KG1 (cell line): ENCODE results near the gene COL9A3.

Source experiments
- DNase-seq: peaks from one replicate; lab custom pipeline; 2025; lab: John Stamatoyannopoulos, UW

COL9A3 gene

DNA sequence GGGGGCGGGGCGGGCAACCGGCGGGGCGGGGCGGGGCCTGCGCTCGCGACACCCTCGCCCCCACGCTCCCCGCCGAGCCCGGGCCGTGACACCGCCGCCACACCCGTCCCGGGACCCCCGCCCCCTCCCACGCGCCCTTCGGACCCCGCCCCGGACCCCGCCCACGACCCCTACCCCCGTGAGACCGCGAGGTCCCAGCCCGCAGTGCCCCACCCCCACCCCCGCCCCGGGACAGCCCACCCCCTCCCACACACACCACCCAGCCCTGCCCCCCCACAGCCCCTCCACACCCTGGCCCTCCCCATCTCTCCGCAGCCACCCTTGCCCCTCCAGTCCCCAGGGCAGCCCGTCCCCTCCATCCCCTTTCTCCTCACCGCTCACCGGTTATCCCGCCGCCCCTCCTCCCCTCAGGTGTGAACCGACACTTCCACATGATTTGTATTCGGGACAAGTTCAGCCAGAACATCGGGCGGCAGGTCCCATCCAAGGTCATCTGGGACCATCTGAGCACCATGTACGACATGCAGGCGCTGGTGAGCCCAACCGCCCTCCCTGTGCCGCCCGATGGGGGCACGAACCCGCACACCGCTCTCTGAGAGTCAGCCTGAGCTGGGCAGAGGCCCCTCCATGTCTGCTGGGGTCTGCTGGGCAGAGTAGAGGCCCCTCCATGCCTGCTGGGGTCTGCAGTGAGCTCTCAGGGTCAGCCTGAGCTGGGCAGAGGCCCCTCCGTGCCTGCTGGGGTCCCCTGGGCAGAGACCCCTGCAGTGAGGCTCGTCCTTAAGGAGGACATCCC is 20.0 kb upstream of the COL9A3 start:
- DNase-seq = no peak

DNA sequence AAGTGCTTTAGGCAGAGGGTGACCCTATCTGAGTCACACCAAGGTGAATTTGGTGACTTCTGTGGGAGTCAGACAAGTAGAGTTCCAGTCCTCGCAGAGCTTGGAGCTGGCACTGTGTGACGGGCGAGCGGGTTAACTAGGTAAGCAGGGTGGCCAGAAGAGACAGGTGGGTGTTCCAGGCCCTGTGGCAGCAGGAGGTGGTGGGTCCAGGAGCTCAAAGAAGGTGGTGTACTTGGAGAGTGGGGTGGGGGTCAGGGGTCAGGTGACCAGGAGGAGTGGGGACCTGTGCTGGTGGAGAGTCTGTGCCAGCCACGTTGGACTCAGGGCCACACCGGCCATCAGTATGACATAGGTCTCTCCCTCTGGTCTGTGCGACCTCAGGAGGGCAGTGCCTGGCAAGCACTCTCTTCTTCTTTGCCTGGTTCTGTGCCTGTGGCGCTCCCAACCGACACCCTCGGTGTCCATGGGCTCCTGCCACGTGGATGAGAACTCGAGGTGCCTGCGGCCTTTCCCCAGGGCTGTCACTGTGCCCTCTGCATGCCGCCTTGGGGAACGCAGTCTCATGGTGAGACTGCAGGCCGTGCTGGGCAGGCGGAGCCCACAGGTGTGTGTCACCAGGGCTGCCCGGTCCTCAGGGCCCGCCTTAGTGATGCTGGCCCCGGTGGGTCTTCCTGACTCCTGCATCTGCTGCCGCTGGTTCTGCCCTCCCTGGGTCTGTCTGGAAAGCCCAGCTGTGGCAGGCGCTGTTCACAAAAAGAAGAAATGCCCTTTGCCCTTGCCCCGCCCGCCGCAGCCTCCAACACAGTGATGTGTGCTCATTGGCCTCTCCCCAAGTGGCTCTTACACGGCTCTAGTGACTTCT is 18.9 kb upstream of the COL9A3 start:
- DNase-seq = no peak

DNA sequence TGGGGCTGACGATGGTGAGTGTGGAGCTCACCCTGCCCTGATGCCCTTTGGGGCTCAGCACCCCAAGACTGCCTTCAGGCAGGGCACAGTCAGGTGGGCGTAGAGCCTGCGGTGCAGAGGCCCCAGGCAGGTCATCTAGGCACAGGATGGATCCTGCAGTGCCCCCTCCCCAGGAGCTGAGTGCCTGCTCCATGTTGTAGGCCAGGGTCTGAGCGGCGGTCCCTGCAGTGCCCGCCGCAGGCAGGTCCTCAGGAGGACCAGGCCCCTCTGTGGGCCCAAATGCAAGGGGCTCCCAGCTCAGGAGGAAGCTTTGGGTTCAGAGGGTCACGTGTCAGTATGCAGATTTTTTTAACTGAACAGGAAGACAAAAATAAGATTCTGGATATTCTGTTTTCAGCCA is 17.8 kb upstream of the COL9A3 start:
- DNase-seq = no peak

DNA sequence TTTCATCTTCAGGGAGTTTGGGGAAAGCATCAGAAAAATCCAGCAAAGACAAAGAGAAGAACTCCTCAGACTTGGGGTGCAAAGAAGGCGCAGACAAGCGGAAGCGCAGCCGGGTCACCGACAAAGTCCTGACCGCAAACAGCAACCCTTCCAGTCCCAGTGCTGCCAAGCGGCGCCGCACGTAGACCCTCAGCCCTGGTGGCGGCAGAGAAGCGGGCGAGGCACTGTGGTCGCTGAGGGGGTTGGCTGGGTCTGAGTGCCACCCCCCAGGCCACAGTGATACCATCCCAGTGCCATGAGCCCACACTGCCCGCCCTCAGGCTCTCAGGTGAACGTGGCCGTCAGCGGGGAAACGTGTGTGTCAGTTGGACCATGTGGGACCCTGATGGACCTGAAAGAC is 17.4 kb upstream of the COL9A3 start:
- no peak for DNase-seq

DNA sequence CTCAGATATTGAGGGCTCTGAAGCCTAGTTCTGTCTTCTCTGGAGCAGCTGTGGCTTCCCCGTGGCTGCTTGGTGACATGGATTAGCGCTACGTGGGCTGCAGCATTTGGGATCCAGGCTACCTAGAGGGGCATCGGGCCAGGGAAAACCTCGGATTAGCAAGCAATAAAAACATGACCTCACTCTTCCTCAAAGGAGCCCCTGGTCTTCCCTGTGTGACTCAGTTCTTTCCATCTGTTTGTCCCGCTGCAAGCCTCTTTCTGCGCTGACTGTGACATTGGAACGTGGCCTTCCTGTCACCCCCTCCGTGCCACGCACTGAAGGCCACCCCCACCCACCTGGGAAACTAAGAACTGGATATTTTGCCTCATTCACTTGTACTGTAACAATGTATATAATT is 17.0 kb upstream of the COL9A3 start:
- DNase-seq = no peak

DNA sequence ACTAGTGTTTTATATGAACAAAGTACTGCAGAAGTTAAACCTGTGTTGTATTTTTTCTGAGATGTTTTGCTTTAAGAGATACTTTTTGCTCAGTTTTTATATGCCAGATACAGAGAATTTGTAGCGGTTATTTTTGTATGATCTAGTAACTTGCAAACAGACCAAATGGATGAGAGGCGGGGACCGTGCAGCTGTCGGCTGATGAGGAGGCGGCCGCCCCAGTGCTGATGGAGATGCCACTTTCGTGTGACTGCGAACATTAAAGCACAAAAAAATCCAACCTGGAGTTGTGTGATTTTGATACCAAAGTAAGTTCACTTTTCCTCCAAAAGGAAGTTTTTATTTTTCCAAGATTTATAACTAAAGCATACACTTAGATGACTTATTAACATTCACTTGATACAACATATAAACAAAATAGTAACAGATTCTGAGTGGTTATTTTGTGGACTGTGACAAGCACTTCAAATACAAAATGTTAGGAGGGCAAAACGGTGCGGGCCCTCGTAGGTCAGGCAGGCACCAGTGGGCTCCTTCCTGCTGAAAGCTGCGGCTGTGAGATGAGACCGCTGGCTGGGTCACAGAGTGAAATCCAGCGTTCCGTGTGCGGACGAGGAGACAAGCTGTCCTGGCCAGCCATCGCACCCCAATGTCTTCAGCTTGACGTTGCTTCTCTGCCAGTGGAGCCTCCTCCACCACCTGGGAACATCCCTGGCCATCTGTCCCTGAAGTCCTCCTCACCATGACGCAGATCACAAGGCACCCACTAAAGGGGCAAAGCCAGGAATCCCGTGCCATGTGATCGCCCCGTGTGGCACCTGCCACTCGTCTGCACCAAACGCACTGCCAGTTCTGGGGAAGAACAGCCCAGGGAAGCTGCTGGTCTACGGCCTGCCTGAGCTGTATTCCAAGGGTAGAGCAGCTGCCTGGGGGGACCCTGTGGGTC is 16.3 kb upstream of the COL9A3 start:
- no peak for DNase-seq

DNA sequence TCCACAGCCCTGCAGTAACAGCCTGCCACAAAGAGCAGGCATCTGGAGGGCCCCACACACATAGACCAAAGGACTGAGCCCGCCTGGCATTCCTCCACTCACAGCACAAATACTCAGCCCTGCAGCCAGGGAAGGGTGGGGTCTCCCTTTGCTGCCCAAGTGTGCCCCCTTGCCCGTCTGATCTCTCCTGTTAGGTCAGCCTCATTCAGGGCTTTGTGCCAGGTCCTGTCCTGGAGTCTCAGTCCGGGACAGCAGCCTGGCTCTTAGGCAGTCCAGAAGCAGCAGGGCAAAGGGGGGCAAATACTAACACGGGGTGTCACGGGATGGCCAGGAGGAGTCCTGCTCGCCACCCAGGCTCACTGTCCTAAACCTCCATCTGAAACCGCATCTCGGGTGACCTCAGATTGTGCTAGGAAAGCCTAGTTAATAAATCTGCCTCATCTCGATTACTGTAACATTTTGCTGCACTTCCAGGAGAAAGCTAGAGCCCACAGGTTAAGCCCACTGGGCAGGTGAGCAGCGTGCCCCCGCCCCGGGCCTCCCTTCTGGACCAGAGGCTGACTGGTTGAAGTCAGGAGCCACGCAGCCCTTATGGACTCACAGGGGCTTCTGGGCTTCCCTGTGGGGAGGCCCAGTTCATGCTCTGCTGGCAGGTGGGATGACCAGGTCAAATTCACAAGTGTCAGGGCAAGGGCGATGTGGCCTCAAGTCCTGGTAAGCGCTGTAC is 15.4 kb upstream of the COL9A3 start:
- DNase-seq = no peak

DNA sequence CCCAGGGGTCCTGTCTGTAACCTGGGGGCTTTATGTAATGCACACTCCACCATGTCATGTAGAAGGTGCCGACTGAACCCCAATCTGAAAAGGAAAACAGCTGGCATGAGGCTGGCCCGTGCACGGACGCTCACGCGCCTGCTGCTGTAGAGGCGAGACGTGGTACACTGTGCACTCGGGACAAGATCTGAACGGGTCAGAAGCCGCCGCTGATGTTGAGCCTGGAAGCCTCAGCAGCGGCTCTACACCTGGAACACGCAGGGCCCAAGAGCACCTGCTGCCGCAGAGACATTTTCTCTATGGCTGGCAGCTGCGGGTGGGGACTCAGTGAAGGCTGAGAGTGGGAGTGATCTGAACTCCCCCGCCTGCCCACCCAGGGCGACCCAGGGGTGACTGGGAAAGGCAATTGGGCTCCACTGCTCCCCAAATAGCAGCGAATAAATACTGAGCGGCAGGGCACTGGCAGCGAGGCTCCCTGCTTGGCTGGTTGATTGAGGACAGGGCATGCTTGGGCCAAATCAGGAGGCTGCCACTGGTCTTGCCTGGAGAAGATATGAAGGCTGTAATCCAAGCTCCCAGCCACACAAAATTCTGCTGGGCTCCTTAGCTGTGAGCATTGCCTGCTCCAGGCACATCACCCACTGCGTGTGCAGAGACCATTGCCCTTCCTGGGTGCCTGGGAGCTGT is 14.7 kb upstream of the COL9A3 start:
- no peak for DNase-seq

DNA sequence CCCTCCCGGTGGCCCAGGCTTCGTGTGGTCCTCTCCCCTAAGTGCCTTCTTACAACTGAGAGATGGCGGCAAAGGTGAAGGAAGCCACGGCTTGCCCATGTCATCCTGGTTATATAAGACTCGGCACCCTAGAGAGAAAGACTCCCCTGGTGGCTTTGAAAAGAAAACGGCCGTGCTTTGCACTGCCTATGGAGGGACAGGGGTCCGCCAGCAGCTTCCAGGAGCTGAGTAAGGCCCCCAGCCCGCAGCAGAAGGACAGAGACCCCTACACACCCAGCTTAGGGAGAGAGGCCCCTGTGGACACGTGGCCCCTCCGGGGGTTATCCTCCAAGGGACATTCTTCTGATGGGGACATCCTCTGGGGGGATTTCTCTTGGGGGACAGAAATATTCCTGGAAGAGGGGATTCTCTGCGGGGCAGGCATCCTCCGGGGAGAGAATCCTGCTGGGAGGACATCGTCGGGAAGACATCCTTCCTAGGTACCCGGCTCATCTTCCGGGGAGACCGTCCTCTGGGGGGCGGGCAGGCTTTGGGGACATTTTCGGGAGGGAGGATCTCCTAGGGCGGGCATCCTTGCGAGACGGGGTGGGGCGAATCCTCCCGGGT is 12.7 kb upstream of the COL9A3 start:
- no peak for DNase-seq

DNA sequence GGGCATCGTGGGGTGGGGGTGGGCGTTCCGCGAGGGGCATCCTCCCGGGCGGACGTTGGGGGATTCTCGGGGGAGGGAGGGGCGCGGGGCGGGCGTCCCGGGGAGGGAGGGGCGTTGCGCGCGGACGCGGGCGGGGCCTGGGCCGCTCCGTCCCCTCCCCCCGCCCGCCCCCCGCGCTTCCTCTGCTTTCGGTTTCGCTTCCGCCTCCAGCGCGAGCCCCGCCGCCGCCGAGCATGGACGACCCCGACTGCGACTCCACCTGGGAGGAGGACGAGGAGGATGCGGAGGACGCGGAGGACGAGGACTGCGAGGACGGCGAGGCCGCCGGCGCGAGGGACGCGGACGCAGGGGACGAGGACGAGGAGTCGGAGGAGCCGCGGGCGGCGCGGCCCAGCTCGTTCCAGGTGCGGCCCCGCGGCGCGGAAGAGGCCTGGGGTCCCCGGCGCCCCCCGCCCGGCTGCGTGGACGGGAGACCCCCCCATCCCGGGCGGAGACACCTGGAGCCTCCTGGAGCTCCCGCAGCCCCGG is 12.2 kb upstream of the COL9A3 start, which contains the start of gene OGFR:
TSS of gene OGFR (plus strand) at position 209 of the 528 bp plus-strand sequence. CDS start at position 234, 25 bp downstream.
- DNase-seq = peak; percentile 53

DNA sequence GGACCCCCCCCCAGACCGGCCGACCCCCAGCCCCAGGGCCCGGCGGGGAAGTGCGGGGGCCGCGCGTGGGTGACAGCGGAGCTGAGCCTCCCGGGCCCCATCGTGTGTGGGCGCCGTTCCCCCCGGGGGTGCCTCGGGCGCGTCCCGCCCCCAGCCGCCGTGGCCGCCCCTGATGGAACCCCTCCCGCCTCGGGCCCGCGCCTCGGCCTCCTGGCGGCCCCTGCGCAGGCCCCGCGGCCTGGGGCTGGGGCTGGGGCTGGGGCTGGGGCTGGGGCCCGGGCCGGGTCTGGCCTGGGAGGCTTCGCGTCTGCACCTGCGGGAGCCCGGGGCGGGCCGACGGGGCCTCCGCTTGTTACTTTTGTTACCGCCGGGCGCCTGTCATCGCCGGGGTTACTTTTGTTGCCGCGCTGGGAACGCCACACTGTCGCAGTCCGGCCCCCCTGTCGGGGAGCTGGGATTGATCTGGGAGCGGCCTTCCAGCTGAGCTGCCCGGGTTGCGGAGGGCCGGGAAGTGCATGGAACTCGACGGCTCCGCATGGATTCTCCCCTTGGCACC is 11.6 kb upstream of the COL9A3 start:
- no peak for DNase-seq

DNA sequence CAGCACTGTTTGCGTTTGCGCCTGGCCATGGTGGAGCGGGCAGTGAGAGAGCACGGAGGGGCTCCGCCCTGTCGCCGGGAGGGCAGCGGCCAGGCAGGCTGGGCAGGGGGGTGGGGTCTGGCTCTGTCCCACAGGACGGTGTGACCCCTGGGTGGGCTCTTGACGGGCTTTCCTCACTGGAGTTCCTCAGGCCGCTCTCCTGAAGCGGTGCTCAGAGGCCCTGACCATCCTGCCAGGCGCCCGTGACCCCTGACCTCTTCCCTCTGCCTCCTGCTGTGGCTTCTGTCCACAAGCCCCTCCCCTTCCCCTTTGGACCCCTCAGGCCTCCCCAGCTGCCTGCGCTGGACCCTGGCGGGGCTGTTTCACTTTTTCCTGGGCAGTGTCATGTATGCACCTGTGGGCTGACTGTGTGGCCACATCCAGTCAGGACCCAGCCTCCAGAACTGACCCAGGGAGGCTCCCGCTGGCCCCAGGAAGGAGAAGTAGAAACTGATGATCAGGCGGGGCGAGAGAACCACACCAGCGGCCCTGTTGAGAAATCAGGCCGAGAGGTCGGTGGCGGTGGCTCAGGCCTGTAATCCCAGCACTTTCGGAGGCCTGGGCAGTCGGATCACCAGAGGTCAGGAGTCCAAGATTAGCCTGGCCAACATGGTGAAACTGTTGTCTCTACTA is 11.0 kb upstream of the COL9A3 start:
- DNase-seq = no peak

DNA sequence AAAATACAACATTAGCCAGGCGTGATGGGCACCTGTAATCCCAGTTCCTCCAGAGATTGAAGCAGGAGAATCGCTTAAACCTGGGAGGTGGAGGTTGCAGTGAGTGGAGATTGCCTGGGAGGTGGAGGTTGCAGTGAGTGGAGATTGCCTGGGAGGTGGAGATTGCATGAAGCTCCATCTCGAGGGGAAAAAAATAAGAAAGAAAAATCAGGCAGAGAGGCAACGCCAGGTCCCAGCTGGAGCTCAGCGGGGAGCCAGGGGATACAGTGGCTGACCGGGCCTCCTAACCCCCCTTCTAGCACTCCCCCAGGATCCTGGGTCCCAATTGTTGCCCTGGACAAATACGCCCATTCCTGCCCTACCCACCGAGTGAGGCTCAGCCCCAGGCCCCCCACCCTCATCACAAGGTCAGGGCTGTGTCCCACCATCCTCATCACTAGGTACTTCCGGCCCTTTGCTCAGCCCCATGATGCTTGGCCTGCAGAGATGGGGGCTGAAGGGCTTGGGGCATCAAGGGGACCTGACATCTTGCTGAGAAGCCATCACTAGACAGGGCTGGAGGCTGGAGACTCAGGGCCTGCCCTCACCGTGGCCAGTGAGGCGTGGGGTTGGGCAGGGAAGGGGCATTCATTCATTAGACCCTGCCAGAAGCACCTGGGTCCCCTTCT is 10.3 kb upstream of the COL9A3 start:
- DNase-seq = no peak

DNA sequence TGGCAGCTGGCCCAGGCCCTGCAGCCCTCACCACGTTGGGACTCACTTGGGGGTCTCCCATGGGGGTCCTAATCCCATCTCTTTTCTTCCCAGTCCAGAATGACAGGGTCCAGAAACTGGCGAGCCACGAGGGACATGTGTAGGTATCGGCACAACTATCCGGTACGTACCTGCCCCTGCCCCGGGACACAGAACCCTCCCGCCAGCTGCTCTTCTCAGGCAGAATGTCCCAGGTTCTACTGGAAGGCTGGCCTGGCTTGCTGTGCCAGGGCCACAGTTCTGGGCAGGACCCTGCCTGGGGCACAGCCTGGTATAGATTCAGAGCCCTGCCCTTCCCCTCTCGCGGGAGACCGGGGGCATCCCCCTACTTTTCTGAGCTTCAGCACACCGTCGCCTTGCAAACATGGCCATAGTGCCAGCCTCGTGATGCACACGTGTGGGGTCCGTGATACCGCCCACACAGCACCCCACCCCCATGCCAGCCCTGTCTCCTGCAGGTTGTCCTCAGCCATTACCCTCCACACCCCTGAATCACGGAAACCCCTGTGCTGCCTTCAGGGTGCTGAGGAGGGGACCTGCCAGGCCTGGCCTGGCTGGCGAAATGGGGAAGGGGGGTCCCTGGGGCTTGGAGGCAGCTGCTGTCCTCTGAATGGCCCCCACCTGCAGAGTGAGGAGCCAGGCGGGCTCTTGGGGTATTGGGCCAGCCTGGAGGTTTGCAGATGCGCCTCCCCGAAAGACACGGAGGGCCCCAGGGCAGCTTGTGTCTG is 9.2 kb upstream of the COL9A3 start:
- DNase-seq = no peak

DNA sequence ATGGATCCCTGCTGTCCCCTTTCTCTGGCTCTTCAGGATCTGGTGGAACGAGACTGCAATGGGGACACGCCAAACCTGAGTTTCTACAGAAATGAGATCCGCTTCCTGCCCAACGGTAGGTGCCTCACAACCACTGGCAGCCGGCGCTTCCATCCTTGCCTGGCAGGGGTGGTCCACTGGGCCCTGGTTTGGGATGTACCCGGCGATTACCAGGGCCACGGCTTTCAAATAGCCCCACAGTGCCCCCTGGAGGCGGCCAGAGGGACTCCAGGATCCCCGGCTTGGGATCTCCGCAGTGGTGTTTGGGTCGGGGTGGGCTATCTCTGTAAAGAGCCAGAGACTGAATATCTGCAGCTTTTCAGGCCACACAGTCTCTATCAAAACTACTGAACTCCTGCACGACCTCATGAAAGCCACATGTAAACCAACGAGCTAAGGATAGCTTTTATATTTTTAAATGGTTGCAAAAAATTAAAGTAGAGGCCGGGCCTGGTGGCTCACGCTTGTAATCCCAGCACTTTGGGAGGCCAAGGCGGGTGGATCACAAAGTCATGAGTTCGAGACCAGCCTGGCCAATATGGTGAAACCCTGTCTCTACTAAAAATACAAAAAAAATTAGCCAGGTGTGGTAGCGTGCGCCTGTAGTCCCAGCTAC is 8.5 kb upstream of the COL9A3 start:
- peak; percentile 13 for DNase-seq

DNA sequence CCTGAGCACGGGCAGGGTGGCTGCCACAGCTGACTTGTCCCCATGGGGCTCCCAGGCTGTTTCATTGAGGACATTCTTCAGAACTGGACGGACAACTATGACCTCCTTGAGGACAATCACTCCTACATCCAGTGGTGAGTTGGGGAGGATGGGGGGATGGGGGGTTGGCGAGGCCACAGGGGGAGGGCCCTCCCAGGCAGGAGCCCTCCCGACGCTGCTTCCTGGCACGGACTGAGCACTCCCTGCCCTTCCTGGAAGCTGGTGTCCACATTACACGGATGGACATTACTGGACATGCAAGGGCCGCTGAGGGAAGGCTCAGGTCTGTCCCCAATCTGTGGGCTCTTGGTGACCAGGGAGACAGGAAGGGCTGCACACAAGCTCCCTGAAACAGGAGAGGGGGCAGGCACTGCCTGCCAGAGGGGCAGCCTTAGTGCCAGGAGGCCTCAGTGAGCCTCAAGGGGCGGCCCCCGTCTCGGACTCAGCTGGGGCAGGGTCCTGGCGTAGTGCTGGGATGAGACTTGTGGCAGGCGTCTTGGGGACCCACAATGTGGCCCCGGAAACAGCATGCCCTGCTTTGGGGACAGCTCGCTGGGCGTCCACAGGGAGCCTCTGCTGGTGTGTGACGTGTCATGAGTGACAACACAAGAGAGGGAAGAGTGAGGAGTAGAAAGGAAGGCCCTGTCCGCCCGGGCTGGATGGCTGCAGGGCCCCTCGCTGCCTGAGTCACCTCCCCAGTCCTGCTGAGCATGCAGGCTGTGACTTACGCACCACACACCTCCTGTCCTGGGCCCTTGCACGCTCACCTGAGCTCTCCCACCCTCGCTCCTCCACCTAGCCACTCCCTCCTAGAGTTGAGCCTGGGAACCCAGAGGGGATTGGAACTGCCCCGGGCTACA is 7.1 kb upstream of the COL9A3 start:
- no peak for DNase-seq
